Dermis microvascular lymphatic vessel endothelial cell (primary cell): ENCODE measurements around the gene ZNF219. TPM values are rescaled to one million over a fixed set of nuclear protein-coding genes. Genes with fewer than 3 reads are reported as not detected.
A peak's percentile ranks its signal among the peaks of the same experiment; 100 is the strongest.
"Not testable (repeated sequence)": the region's sequence is repeated elsewhere in the genome, so short reads cannot be mapped to it uniquely, and the experiment has no call there.

ENCODE experiments used
- DNase-seq, 2 donors: peaks; one replicate each; pipeline versions ENCODE4 v3.0.0 to v3.0.0-alpha.2; 2010; ENCODE audit warnings: low read depth in 2 of 2
- total RNA-seq: library from RNA; depleted of rRNA; stranded (reverse); fragments of >200 nt; gene quantifications from 2 replicates; pipeline ENCODE4 v1.2.1, GENCODE V29; 2014

Gene ZNF219
- total RNA-seq, 1 donor from 2014 or later, result 2.6 TPM

DNA sequence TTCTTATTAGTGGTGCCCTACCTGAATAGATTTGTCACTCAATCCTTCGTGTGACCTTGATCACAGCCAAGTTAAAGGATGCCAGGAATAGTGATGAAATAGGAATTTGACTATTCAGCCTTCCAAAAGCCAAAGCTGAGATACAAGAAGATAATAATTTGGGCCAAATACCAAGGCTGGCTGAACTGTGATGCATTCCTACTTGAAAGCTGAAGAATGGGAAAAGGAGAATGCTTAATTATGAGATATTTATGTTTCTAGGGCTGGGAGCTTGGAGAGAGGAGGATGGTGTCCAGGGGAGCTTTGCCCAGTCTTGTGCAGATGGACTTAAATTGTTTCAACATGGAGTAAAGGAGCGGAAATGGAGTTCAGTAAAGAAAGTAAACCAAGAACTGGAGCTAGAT is 51.1 kb downstream of the ZNF219 start:
- DNase-seq, result no peak

DNA sequence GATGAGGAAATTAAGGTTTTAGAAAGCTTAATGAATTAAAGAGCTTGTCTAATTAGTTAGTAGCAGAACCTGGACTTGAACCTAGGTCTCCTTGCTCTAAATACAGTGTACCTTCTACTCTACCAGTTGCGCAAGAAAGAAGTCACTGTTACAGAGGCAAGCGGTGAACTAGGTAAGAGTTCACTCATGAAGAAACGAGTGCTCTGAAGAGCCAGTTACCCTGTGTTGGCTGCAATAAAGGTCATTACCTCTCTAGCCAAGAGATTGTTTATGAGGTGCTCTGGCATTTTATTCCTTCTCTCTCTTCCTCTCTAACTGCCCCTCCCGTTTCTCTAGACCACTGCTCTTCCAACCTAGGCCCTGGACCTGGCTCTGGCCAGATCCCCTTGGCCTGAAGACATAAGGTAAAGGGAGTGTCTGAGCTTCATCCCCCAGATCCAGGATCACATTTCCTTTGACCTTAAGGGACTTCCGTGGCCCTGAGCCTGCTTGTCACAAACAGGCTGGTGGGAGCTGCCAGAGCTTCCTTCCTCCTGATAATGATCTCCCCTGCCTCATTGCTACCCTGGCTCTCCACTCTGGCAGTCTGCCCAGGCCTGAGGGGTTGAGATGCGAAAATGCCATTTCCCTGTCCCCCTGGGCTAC is 54.4 kb downstream of the ZNF219 start:
- DNase-seq, result no peak

DNA sequence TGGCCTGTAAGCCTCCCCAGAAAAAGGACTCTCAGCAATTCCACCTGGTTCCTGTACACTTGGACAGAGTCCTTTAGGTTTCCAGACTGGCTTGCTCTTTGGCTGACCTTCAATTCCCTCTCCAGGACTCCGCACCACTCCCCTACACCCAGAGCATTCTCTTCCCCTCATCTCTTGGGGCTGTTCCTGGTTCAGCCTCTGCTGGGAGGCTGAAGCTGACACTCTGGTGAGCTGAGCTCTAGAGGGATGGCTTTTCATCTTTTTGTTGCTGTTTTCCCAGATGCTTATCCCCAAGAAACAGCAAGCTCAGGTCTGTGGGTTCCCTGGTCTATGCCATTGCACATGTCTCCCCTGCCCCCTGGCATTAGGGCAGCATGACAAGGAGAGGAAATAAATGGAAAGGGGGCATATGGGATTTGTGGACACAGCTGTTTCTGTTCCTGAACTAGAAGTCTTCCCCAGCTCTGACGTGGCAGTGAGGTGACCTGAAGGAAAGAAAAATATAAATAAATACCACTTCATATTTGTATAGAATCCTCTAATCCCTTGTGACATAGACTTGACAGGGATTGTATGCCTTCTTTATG is 55.0 kb downstream of the ZNF219 start:
- DNase-seq, result no peak

DNA sequence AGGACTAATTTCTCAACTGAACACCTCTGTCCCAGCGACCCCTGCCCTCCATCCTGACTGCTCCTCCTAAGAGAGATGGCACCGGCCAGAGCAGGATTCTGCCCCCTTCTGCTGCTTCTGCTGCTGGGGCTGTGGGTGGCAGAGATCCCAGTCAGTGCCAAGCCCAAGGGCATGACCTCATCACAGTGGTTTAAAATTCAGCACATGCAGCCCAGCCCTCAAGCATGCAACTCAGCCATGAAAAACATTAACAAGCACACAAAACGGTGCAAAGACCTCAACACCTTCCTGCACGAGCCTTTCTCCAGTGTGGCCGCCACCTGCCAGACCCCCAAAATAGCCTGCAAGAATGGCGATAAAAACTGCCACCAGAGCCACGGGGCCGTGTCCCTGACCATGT is 55.5 kb downstream of the ZNF219 start:
- no peak for DNase-seq

GRCh38 chr14:21041676-21042433 is 56.6 kb downstream of the ZNF219 start, which contains the start of gene RNASE7:
Gene RNASE7 (plus strand): TSS chr14:21042362. CDS start chr14:21042993, 631 bp downstream.
- peak in 1 of 2 donors; percentile 18 for DNase-seq

- not testable (repeated sequence) for DNase-seq
Observed at GRCh38 chr14:21040941-21041340, 57.5 kb downstream of the ZNF219 start.

DNA sequence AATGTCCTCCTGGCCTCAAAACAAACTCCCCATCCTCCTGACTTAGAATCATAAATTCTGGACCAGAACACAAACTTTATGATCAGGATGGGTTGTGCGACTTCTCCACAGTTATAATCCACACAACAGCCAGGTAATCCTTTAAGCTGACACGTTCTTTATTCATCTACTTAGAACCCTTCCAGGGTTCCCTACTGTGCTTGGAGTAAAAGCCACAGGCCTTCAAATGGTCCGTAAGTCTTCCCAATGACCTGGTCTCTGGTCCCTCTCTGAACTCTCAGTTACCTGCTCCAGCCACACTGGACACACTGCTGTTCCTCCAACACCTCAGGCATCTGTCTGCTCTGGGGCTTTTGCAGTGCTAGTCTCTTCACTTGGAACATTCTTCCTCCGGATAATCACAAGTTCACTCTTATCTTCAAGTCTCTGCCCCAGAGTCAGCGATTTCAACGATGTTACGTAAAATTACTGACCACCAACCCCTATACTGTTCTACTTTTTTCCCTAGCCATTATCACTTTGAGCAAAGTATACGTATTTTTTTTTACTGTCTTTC is 58.0 kb downstream of the ZNF219 start:
- DNase-seq, result no peak

Other genes starting within 250 kb of the ZNF219 start
- not detected in 2 replicates for gene RNASE3, start 207.3 kb downstream of the ZNF219 start, total RNA-seq
- not detected in 2 replicates for gene RNASE2, start 143.2 kb downstream of the ZNF219 start, total RNA-seq
- gene METTL17, start 108.7 kb downstream of the ZNF219 start, total RNA-seq, result 23.4 and 23.5 TPM in 2 replicates
- gene SLC39A2, start 99.4 kb downstream of the ZNF219 start, total RNA-seq, result not detected in 2 replicates
- gene NDRG2, start 73.6 kb downstream of the ZNF219 start, total RNA-seq, result 2.1 and 7.0 TPM in 2 replicates
- gene TPPP2, start 68.4 kb downstream of the ZNF219 start, total RNA-seq, result not detected in 2 replicates
- not detected in 2 replicates for gene RNASE13, start 63.8 kb downstream of the ZNF219 start, total RNA-seq
- not detected in 2 replicates for gene RNASE7, start 56.3 kb downstream of the ZNF219 start, total RNA-seq
- not detected in 2 replicates for gene RNASE8, start 40.8 kb downstream of the ZNF219 start, total RNA-seq
- gene ARHGEF40, start 28.4 kb downstream of the ZNF219 start, total RNA-seq, result 6.2 and 8.3 TPM in 2 replicates
- 0.13 TPM in 1 of 2 replicates, not detected in the other for gene TMEM253, start 2.4 kb upstream of the ZNF219 start, total RNA-seq
- not detected in 2 replicates for gene OR5AU1, start 57.4 kb upstream of the ZNF219 start, total RNA-seq
- gene HNRNPC, start 170.8 kb upstream of the ZNF219 start, total RNA-seq, result 479 and 693 TPM in 2 replicates
- 0.39 and 0.76 TPM in 2 replicates for gene RPGRIP1, start 181.4 kb upstream of the ZNF219 start, total RNA-seq